ENCODE data around the gene DPP6.

- TF ChIP-seq CTCF (IDR thresholded peaks at IDR 0.05 in 4 of 5, conservative IDR thresholded peaks at IDR 0.05 in 1 of 5) (no peak), POLR2A (IDR thresholded peaks at IDR 0.05) (no peak)
Observed at GRCh38 chr7:154937837-154938236, 885.6 kb downstream of the DPP6 start.
